A172 (cell line): ENCODE results near the gene RPS3. TPM values are rescaled to one million over a fixed set of nuclear protein-coding genes. Genes with fewer than 3 reads are reported as not detected.

ENCODE experiments used
- DNase-seq: peaks from one replicate; pipeline ENCODE4 v3.0.0-alpha.2; 2015; ENCODE audit warnings: low spot score
- total RNA-seq: library from RNA; depleted of rRNA; stranded (reverse); fragments of >200 nt; shearing (Covaris generic); gene quantifications from 2 replicates; pipeline ENCODE4 v1.2.3, GENCODE V29; 2014

Gene RPS3
- total RNA-seq, 1 experiment from 2014 or later, result 1,693 TPM

DNA sequence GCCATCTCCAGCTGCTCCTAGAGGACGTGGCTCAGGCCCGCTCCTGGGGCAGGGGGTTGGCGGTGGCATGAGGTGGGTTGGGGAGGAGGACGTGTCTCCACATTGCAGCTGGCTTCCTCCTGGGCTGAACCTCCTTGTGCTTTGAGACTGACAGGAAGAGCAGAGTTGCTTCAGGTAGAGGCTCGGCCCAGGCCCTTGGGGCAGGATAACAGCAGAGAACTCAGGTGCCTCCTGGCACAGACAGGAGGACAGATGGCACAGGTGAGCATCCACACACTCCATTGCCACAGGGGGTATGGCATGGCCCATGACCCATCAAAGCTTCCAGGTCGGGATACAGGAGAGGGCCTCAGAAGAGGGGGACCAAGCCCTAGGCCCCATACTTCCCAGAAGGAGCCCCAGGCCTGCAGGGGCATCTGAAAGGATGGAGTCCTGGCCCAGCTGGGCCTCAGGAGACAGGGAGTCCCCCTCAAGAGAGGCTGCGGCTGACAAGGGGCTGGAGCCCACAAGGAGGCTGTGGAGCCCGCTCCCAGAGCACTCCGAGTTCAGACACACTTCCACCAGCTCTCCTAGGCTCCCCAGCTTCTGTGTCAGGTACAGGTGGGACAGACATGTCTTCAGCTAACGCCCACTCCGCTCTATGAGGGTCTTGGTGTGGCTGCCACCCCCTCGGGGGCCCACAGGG is 35.7 kb downstream of the RPS3 start:
- DNase-seq, result no peak

DNA sequence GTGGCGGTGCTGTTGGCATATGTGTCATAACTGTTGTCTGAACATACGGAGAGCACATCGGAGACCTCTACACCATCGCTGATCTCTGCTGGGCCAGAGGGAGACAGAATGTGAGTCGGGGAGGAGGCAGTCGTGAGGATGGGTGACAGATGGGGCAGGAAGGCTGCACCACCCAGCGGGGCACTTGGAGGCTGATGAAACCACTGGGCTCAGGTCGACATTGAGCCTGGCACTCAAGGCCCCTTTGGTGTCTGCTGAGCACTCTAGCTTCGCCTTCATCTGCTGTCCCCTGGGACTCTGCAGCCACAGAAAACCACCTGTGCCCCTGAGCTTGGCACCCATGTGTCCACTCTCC is 36.2 kb downstream of the RPS3 start:
- DNase-seq, result no peak

DNA sequence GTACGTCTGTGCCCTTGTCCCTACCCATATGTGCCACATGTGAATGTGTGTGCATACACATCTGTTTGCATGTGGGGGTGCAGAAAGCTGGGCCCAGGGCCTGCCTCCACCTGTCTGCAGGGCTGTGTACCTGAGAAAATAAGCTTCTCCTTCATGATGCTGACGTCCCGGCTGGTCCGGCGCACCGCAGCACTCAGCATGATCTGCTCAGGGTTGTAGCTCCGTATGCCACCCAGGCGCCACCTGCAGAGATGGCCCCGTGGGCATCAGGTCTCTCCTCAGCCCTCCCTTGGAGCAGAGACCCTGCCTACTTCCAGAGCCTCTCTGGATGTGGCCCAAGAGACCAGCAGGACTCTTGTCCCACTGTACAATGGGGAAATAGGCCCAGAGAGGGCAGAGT is 37.5 kb downstream of the RPS3 start:
- DNase-seq, result no peak

DNA sequence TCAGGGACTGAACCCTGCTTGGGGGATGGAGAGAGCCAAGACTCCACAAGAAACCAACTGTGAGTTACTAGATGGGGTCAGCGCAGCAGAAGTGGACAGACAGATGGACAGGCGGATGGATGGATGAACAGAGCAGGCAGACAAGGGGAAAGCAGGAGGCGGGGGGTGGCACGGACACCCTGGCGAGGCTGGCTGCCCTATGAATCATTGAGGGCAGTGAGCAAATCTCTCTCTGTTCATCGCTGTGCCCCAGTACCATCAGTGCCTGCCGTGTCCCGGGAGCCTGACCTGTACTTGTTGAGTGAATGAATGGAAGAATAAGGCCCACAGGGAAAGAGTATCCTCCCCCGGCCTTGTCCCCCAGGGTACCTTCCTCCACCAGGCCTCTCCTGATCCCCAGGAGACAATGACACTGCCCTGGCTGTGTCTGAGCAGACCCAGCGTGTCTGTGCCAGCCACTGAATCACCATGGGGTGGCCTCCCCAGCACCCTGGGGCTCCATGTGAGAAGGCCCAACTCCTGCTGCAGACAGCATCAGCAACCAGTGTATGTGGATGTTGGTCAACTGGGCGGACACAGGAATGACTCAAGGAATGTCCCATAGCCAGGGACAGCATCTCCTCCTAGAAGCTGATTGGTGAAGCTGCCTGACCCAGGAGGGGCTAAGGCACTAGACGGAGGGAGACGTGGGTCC is 38.8 kb downstream of the RPS3 start:
- peak; percentile 49 for DNase-seq

DNA sequence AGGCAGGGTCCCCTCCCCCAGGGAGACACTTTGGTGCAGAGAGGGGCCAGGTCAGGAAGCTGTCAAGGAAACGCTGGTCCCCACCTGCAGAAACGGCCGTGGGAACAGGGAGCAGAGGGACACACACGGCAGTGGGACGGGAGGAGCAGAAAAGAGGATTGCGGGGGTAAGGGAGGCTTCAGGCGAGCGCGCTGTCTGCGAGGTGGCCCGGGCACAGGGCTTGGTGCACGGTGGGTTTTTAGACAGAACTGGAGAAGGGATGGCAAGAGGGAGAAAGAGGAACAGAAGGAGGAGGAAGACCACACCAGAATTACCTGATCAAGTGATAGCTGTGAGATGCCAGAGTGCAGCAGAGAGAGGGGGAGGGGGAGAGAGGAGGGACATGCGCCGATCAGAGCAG is 39.7 kb downstream of the RPS3 start:
- DNase-seq, result no peak

DNA sequence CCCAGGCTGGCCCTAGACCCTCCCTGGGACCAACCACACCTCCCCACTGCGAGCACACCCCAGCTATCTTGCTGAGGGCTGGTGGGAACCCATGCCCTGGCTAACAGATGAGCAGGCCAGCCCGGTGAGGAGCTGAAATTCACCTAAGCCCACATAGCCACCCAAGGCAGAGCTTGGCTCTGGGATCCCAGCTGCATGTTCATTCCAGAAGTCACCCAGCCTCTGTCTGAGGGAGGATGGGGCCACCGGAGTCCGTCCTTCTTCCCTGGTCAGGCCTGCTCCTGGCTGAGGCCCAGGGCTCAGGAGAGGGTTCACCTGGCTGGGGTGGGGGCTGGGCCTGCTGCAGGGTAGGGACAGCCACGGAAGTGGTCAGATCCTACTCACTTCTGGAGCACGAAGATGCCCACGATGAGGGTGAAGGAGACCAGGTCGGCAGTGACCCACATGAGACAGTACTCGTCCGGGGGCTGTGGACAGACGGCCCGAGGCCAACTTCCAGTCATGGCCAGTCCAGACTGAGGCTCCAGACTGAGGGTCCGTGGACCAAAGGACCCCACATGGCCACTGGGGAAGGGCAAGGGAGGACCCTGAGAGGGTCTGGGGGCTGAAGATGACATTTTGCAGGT is 40.3 kb downstream of the RPS3 start:
- no peak for DNase-seq

DNA sequence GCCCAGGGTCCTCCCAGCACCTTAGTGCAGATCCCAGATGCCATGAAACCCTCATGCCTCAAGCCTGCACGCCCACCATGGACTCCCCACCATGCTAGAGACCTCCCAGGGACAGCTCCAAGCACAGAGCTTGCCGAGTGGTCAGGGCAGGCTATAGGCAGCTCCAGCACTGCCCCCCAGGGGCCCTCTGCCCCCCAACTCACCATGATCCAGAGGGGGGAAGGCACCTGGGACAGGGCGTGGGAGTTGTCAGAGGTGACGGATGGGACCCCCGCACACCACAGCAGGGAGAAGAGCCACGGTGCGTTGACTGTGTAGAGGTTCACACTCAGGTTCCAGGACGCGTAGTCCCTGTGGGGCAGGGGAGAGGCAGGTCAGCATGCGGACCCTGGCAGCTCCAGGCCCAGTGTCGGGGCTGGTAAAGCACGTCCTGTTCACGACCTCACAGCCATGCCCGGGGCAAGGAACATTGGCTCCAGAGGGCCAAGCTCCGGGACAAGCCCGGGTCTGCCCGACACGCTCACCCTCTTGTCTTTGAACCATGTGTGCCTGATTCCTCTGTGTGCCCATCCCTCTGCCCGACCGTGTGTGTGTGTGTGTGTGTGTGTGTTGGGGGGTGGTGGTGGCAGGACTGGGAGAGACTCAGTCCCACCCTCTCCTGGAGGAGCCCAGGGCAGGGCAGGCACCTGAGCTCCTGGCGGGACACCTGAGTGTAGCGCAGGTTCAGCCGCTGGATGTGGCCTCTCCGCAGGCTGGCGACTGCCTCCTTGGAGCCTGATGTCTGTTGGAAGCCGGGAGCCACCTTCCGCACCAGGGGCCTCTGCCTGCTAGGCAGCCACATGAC is 41.9 kb downstream of the RPS3 start:
- DNase-seq, result no peak

DNA sequence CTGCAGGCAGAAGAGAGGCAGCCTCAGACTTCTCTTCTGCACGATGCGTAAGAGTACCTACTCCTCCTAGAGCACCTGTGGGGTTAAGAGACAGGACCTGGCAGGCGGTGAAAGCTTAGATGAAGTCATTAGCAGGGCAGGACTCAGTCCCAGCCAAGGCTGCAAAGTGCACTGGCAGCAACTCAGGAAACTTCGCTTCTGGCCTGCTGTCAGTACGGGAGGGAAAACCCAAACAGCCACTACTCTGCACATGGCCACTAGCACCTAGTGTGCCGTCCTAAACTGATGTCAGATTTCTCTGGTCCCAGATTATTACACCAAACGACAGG is 42.5 kb downstream of the RPS3 start:
- no peak for DNase-seq

DNA sequence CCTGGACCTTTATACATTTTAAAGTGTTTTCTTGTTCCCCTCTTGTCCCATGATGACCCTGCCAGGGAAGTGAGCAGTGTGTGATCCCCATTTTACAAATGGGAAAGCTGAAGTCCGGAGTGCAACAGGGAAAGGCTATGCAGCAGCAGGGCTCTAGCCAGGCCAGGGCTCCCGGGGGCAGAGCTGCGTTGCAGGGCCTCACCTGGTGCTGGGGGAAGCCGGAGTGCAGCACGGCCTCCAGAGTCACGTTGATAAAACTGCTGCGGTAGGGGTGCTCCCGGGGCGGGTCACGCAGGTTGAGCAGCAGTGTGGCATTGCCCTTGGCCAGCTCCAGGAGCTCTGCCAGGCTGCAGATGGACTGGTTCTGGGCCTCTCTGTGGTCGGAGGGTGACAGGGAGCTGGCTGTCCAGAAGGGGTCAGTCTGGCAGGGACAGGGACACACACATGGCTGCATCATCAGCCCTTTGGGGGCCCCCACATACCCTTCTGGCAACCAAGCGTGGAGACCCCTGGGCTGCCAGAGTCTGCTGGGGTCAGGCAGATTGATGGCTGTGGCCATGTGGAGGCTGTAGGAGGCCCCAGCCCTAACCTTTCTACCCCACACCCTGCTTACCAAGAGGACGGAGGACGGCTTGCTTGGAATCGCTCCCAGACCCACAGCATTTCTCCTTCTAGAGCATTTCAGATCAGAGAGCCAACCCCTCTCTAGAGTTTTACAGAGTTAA is 43.0 kb downstream of the RPS3 start:
- DNase-seq, result no peak

DNA sequence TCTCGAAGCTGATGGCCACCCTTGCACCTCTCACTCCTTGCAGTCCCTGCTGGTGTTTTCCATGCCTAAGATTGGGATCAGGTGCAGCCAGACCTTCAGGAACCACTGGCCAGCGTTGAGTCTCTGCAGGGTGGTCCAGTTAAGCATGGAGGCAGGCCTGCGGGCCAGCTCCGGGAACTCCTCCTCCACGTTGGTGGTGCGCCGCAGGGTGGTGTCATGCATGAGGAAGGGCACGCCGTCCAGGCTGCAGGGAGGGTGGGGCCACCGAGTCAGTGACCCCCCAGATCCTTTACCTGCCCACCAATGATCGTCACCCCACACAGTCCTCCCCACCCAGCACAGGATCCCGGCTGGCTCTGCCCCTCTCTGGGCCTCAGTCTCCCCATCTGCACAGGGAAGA is 43.7 kb downstream of the RPS3 start:
- no peak for DNase-seq

DNA sequence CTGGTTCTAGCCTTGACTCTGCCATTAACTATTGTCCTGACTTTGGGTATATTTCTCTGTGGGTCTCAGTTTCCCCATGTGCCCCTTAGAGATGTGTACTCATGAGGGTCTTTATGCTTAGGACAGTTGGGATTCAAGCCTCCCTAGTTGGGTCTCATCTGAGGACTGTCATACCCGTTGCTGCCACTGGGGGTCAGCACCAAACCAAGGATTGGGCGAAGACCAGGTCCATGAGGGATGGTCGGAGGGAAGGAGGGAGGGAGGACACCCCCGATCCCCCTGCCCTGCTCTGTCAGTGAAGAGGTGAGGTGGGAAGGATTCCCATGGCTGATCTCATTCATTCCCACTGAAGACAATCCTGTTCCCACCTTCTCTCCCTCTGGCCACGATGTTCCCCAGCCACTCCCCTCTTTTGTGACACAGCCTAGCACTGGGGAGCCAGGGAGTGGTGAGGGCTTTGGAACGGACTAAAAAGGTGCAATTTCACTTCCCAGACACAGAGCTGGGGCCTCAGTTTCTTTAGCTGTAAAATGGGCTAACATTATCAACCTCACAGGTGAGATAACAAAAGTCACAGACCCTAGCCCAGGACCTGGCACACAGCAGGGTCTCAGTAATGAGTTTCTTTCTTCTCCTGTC is 46.1 kb downstream of the RPS3 start:
- peak; percentile 59 for DNase-seq

DNA sequence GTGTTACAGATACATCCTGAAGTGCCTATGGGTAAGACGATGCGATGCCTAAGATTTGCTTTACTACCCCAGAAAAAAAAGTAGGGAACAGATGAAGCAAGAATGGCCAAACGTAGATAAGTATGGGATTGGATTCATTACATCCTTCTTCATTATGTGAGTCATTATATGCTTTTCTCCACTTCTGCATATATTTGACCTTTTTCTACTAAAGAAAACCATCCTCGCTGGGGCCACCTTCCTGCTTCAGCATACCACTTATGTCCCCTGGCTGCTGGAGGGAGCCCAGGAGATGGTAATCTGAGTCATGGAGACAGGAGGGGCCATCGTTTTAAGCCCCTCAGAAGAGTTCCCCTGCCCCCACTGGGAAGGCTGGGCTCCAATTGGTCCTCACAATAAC is 48.1 kb downstream of the RPS3 start:
- no peak for DNase-seq

DNA sequence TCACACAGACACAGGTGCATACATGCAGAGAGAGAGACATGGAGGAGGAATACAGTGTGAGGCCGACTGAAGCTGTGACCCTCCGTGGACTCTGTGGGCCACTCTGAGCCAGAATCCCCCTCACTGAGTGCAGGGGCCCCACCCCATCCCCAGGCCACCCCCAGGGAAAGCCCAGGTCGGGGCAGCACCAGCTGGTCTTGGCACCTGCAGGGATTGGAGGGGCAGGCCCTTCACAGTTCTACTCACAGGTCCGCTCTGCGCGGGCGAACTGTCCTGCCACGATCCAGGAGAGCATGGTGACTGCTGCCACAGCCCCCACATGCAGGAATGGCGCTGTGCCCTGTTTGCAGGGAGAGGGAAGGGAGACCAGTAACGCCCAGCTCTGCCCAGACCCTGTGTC is 50.0 kb downstream of the RPS3 start:
- DNase-seq, result no peak

DNA sequence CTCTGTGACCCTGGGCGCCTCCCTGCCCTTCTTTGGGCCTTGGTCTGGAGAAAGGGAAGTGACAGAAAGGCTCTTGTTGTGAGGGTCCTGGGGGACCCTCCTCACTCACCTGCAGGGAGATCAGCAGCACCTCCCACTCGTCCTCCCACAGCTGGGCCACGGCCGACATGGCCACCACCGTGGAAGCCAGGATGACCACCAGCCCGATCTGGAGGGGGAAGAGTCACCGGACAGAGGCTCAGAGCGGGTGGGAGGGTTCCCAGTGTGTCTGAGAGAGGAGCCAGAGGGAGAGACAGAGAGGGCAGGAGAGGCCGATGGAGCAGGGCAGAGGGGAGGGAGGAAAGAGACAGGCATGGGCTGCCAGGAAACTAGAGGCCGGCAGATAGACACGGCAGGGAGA is 50.5 kb downstream of the RPS3 start:
- no peak for DNase-seq

DNA sequence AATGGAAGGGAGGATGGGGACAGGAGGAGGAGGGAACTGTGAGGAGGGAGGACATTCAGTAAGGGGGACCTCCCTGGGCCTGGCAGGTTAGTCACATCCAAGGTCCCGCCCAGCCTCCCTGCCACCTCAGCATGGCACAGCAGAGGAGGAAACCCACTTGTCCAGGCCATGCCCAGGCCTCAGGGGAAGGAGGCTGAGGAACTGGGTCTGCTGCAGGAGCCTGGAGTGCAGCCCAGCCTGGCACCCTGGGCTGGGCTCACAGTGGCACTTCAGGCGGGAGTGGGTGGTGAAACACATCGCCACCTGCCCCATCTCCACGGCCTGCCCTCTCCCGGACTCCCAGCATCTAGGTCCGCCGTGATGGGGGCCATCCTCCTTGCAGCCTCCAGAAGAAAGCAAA is 50.9 kb downstream of the RPS3 start:
- DNase-seq, result peak; percentile 25

DNA sequence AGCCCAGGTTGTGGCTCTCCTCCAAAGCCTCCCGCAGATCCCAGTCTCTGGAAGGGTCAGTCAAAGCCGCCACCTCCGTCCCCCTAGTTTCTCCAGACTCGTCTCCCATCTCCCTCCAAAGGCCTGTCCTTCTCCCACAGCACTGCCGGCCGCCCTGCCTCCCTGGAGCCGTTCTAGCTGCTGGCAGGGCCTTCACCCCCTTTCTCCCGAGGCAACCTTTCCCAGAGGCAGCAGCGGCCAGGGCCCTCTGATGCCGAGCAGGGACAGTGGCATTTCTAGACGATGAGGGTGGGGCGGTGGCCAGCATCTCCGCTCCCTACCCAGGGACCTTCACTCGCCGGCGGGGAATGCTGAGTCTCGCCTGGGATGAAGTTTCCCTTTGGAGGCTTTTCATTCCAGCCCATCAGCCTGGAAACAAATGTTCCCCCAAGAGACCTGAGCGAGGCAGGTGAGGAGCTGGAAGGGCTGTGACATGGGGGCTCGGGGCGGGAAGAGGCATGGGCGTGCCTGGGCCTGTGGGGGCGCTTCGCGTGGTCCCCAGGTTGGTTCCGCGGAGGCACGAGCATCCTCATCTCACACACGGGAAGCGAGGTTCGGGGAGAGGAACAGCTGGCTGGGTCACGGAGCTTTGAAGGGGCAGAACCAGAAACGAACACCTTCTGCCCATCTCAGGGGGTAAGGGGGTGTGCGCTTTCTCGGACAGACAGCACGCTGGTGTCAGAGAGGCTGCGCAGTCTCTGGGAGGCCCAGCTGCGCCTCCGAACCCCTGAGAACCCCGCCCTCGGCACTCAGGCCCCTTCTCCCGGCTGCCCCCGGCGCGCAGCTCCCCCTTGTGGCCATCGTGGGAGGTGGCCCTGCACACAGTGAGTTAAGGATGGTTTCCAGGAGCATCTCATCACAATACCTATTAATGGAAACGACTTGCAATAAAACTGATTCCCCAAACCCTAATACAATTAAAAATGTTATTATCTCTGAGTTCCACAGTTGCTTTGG is 51.8 kb downstream of the RPS3 start:
- DNase-seq, result no peak

DNA sequence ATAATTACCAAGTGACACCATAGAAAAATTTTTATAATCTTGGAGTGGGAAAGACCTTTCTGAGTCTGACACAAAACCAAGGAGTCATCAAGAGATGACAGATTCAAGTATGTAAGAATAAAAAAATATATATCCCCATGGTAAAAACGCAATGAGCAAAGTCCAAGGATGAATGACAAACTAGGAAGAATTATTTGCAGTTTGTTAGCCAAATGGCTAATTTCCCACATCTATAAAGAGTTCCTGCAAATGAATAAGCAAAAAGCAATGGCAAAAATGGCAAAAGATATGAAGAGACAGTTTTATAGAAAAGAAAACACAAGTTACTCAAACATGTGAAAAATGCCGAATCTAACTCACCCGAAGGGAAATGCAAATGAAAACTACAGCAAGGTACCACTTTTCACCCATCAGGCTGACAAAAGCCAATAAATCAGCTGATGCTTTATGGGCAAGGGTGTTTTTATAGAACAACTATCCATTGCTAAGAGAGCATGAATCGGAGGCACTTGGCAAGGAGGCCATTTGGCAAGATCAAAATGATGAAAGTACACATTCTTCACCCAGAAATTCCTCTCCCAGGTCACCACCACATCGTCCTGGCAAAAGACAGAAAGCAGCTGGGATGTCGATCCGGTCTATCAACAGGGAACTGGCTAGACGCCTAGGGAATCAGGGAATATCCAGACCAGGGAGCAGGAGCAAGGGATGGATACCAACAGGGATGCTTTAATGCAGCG is 54.8 kb downstream of the RPS3 start:
- DNase-seq, result peak; percentile 87

DNA sequence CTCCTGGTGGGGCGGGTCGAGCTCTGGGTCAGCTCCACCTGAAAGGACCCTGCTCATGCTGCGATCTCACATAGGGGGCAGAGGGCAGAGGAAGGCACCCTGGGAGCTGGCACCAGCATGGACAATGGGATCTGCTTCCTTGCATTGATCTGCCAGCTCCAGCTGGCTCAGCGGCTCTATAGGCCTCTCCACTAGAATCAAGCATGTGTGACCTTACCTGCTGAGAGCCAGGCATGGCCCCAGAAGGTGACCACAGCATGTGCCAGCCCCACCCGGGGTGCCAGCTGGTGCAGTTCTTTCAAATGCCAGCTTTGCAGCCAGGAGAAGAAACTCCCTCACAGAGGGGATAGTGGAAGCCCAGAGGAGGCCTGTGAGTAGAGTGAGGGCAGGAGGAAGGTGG is 55.7 kb downstream of the RPS3 start:
- DNase-seq, result no peak
